A549 treated with Hydrocortisone at 1 μM for 4 hours (cell line): ENCODE measurements around the gene SYS1. TPM values are rescaled to one million over a fixed set of nuclear protein-coding genes. Genes with fewer than 3 reads are reported as not detected.

Source experiments
- total RNA-seq: library from RNA; stranded (reverse); fragments of 200-300 nt; extraction: Qiagen RNA extraction; gene quantifications from 5 replicates; pipeline ENCODE4 v1.2.3, GENCODE V29; 2022

SYS1 gene
- total RNA-seq: 29.7 to 33.4 TPM (median 30.1 TPM) in 5 replicates

GRCh38 chr20:45362804-45363610 is at the start of gene SYS1:
TSS of gene SYS1 (plus strand) at chr20:45363156. CDS start at chr20:45363532, 376 bp downstream.

DNA sequence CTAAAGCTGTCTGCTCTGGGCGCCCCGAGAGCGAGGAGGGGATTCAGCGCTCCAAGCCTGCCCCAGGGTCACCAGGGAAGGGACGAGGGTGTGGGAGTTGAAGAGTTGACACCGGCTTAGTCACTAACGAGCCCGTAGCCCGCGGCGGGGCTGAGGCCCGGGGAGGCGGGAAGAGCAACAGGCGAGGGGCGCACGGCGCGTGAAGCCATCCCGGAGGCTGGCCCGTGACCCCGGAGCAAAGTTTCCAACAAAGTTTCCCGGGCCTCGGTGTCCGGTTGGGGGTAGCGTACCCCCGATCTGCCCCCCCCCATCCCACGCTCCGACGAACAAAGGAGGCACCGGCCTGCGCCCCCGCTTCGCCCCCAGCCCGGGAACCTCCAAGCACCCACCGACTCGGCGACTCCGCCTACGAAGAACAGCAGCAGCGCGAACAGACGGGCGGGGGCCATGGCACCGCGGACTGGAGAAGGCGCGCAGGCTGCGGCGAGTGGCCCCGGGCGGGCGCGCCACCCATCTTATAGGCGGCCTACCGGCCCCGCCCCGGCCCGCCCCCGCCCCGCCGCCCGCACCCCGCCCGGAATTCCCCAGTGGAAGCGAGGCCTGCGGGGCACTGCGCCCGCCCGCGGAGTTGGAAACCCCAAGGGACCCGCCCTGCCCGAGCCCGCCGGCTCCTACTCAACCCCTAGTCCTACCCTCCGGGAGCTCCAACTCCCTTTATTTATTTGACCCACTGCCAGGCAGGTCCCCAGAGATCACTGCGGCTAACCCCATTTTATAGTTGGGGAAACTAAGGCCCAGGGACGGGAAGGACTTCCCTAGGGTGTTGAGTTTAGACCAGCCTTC is 14.8 kb upstream of the SYS1 start, which contains the start of gene SDC4:
TSS of gene SDC4 (minus strand) at position 489 of the 843 bp plus-strand sequence. CDS start at position 449, 40 bp downstream.

GRCh38 chr20:45378191-45378590 is 15.2 kb downstream of the SYS1 start, which contains the start of gene TP53TG5:
TSS of gene TP53TG5 (minus strand) at chr20:45378325. CDS start at chr20:45378236, 89 bp downstream.

GRCh38 chr20:45407783-45408645 is 45.1 kb downstream of the SYS1 start, which contains the start of gene DBNDD2:
TSS of gene DBNDD2 (plus strand) at chr20:45408289. CDS start at chr20:45408468, 179 bp downstream.

GRCh38 chr20:45415822-45416637 is 53.1 kb downstream of the SYS1 start, which contains the start of gene PIGT:
TSS of gene PIGT (plus strand) at chr20:45416141. CDS start at chr20:45416157, 16 bp downstream.

Other genes starting within 250 kb of the SYS1 start
- gene WFDC5, start 248.0 kb upstream of the SYS1 start, total RNA-seq: not detected in 5 replicates
- not detected in 5 replicates for gene WFDC12, start 238.7 kb upstream of the SYS1 start, total RNA-seq
- gene PI3, start 188.3 kb upstream of the SYS1 start, total RNA-seq: 2.3 to 5.0 TPM (median 2.9 TPM) in 5 replicates
- gene SEMG1, start 156.1 kb upstream of the SYS1 start, total RNA-seq: not detected in 5 replicates
- gene SEMG2, start 141.8 kb upstream of the SYS1 start, total RNA-seq: not detected in 5 replicates
- 8.8 to 15.1 TPM (median 11.1 TPM) in 5 replicates for gene SLPI, start 108.6 kb upstream of the SYS1 start, total RNA-seq
- not detected in 5 replicates for gene RBPJL, start 56.3 kb upstream of the SYS1 start, total RNA-seq
- gene MATN4, start 54.9 kb upstream of the SYS1 start, total RNA-seq: 0.06 to 0.16 TPM (median 0.08 TPM) in 5 replicates
- gene SDC4, start 14.7 kb upstream of the SYS1 start, total RNA-seq: 98.7 to 125 TPM (median 105 TPM) in 5 replicates
- gene TP53TG5, start 15.2 kb downstream of the SYS1 start, total RNA-seq: not detected in 5 replicates
- 22.6 to 30.1 TPM (median 25.2 TPM) in 5 replicates for gene DBNDD2, start 45.1 kb downstream of the SYS1 start, total RNA-seq
- 90.4 to 103 TPM (median 99.0 TPM) in 5 replicates for gene PIGT, start 53.0 kb downstream of the SYS1 start, total RNA-seq
- gene WFDC2, start 106.6 kb downstream of the SYS1 start, total RNA-seq: 0.35 TPM in 1 of 5 replicates, not detected in the others
- gene SPINT3, start 152.5 kb downstream of the SYS1 start, total RNA-seq: not detected in 5 replicates
- not detected in 5 replicates for gene WFDC6, start 176.3 kb downstream of the SYS1 start, total RNA-seq
- not detected in 5 replicates for gene EPPIN, start 184.2 kb downstream of the SYS1 start, total RNA-seq
- gene WFDC8, start 216.1 kb downstream of the SYS1 start, total RNA-seq: not detected in 5 replicates